OCI-M1 (cell line): Measurements from ENCODE around the gene SLC6A1.
A peak's percentile ranks its signal among the peaks of the same experiment; 100 is the strongest.

Experiments used
- DNase-seq: peaks from one replicate; lab custom pipeline; 2025; lab: John Stamatoyannopoulos, UW

SLC6A1 gene

GRCh38 chr3:10970306-10970960 is 22.1 kb upstream of the SLC6A1 start:
- DNase-seq: no peak

GRCh38 chr3:10972072-10972782 is 20.3 kb upstream of the SLC6A1 start:
- no peak for DNase-seq

GRCh38 chr3:10973046-10973595 is 19.4 kb upstream of the SLC6A1 start:
- DNase-seq: no peak

DNA sequence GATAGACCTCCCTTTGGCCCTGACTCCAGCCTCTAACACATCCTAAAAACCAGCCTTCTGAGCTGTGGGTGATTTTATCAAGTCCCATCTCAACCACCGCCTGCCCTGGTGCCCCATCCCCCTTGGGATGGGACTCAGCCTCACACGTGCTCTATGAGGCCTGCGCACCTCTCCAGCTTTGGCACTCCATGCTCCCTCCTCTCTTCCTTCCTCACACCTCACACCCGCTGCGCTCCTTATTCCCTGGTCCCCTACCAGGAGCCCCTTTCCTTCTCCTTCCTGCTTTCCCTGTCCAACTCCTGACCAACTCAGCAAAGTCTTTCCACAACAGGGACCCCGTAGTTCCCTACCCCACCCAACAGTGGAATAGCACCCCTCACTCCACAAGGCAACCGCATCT is 18.4 kb upstream of the SLC6A1 start:
- no peak for DNase-seq

DNA sequence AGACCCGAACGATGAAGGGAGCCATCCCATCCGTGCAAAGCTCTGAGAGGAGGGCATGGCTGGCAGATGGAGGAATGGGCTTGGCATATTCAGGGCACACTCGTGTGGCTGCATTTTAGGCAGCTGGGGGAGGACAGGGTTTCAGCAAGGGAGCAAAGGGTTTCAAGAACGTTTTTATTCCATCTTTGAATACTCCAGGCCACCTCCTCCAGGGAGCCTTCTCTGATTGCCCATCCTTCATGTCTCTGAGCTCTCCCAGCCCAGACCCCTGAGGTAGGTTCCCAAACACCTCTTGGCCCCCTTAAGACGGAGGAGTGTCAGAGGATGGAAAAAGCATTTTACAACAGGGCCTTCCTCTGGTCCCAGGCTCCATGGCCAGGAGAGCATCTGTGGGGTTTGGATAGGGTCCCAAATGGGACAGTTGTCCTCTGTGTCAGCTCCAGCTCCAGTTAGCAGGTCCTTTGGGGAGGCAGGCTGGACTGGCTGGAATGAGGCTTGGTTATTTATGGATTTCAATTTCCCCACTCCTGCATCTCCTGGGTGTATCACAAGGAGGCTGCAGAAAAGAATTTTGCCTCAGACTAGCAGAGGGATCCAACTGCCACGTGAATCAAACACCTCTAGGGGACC is 17.7 kb upstream of the SLC6A1 start:
- DNase-seq: no peak

DNA sequence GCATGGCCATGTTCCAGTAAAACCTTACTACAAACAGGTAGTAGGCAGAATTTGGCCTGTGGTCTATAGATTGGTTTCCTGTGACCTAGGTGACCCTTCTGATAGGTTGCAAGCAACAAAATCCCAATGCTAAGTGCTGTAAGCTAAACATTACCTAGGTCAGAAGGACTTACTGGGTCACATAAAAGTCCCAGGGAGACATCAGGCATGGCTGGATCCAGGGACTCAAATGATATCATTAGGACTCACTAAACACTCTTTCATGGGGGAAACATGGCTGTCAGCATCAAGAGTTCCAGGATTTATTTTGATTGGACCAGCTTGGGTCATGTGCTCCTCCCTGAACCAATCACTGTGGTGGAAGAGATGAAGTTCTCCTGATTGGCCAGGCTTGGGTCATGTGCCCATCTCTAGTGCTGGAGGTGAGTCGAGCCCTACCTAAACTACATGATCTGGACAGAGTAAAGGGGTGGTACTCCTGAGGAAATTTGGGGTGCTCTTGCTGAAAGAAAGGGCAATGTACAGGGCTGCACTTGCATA is 16.8 kb upstream of the SLC6A1 start:
- no peak for DNase-seq

DNA sequence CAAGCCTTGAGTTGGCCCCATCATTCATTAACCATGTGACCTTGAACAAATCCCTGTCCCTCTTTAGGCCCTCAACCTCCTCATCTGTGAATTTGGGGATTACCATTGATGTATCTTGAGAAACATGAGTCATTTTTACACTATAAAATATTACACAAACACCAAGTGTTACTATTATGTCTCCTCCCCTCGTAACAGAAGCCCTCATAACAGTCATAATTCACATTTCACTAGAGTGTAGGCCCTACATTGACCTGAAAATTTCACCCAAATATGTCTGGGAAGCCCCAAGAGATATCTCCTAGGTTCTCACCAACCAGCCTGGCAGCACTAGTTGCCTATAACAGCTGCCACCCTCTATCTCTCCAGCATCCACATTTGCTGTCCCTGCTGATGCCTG is 15.8 kb upstream of the SLC6A1 start:
- no peak for DNase-seq

DNA sequence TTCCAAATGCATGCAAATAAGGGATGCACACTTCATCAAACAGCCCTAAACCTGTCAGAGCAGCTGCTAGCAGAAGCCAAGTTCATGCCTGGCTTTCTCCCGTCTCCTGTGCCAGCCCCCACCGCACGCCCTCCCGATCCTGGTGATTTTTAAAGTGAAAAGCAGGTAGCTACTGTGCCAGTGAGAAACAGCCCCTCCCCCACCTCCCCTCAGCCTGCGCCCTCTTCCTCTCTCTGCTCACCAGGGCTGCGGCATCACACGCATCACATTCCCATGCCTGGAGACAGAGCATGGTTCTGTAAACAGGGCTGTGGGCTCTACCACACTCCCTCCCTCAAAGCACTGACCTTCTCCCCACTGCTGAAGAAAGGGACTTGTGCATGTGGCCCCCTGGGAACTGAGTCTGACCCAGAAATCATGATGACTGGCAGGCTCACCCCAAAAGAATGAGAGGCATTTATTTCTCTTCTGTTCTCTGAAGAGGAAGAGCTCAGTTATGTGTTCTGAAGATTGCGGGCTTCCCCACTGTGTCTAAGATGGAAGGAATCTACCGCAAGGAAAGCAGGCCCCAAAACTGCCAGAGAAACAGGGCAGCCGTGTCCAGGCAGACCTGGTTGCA is 14.5 kb upstream of the SLC6A1 start:
- no peak for DNase-seq

DNA sequence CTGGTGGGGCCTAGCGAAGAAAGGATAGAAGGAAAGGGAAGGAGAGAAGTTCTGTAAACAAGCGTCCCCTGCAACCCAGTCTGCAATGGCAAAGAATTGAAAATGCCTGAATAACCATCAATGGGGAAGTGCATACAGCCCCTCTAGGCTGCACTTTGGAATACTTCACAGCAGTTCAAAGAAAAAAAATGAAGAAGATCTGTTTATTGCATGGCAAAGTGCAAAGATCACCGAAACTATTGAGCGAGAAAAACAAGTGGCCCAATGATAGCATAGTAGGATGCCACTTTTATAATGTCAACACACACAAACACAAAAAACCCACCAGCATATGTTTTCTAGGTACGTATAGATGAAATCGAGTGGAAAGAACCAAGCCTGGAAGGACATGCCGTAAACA is 13.6 kb upstream of the SLC6A1 start:
- DNase-seq: no peak

DNA sequence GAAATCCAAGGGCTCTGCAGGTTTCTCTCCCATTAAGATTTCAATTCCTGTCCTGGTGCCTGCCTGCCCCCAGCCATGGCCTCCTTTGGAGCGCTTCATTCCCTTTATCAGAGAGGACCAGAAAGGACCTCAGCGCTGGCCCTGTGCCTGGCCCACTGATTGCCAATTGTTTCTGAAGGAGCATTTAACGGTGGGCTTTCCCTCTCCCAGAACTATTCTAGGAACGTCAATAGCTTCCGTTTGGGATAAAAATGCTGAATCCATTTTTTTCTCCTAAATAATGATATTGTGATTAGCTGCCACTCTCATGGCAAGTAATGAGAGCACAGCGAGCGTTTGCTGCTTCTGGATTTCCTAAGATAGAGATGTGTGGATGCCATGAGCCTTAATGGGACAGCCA is 12.2 kb upstream of the SLC6A1 start:
- no peak for DNase-seq

GRCh38 chr3:10981031-10981430 is 11.5 kb upstream of the SLC6A1 start:
- DNase-seq: no peak

GRCh38 chr3:10981961-10982360 is 10.6 kb upstream of the SLC6A1 start:
- no peak for DNase-seq

- no peak for DNase-seq
These were observed 9.8 kb upstream of the SLC6A1 start for GRCh38 chr3:10982782-10983181.

DNA sequence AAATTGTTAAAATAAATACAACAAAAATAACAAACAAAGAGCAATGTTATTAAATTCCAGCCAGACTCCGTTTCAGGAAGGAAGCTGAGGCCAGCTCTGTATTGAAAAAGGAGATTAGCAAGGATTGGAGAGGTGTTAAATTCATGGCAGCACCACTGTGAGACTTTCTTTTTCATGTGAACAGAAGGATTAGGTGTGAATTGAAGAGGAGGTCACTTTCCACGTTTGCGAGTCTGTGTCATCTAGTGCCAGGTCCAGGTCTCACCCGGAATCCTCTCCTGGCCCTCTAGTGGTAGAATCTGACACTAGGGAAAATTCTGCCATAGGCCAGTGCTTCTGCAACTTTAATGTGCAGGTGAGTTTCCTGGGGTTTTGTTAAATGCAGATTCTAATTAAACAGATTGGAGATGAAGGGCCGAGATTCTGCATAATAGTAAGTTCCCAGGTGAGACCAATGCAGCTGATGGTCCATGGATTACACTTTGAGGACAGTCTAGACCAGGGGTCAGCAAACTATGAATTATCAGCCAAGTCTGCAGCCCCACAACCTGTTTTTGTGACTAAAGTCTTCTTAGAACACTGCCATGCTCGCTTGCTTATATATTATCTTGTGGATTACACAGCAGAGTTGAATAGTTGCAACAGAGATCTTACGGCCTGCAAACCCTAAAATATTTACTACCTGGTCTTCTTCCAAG is 9.2 kb upstream of the SLC6A1 start:
- peak; percentile 67 for DNase-seq

DNA sequence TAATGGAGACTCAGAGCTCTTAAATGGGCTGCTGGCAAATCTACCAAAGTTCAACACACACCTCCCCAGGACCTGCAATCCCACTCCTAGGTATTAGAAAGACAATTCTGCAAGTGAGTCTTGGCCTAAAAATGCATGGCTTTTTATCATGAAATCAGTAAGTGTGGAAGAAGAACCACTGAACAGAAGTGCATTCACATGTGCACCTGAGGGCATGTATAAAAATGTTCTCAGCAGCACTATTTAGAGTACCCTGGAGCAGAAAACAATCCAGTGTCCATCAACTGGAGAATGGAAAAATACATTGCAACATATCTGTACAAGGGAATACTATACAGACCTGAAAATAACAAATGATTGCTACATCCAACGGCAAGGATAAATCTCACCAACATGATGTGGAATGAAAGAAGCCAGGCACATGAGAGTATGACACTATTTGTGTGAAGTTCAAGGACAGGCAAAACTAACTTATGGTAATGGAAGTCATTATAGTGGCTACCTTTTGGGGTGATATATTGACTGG is 8.1 kb upstream of the SLC6A1 start:
- no peak for DNase-seq

- no peak for DNase-seq
These were observed 7.4 kb upstream of the SLC6A1 start for GRCh38 chr3:10985181-10985580.

GRCh38 chr3:10986592-10986991 is 6.0 kb upstream of the SLC6A1 start:
- no peak for DNase-seq

DNA sequence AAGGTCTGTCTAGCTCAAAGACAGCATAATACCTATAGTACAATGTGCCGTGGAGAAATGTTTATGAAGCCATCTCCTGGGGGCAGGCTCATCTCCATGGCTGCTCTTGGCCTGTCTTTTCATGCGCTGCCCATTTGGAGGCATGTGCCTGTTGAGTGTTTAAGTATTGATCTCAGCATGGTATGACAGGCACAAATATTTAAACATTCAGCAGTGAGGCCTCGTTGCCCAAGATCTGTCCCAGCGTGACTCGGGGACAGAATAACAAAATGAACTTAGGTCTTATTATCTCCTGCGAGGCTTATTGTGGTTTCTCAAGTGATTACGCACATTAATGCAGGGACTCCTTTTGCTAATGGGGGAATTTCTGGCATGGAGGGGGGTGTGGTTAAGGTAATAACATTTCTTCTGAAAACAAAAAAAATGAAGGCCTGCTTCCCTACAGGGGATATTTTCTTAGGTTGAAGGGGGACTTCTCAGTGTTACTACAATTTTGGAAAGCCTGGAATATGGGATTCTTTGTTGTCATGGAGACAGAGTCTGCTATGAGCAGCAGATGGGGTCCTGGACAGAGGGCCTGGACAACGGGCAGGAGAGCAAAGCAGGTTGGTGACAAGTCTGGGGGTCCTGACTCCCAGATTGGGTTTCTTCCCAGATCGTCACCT is 4.4 kb upstream of the SLC6A1 start:
- DNase-seq: no peak

- no peak for DNase-seq
These were observed 3.5 kb upstream of the SLC6A1 start for GRCh38 chr3:10988991-10989484.

GRCh38 chr3:10992943-10993728 is 588 bp downstream of the SLC6A1 start:
- DNase-seq: no peak
